HEK293 (cell line): ENCODE data around the gene FAM43A.

Source experiments
- CTCF ChIA-PET: fragments of 350-600 bp; formaldehyde crosslinking; extraction: SDS; loops from one replicate; lab custom pipeline; 2021; ENCODE audit warnings: antibody characterized with exemption; lab: Yijun Ruan, JAX
- POLR2A ChIA-PET: fragments of 300-600 bp; formaldehyde crosslinking; extraction: SDS; loops from one replicate; lab custom pipeline; 2020; ENCODE audit warnings: antibody characterized with exemption, inconsistent platforms; lab: Yijun Ruan, JAX
- H3K27ac ChIP-seq: fragments of 200-500 bp; sonication (Bioruptor generic); 2 replicates; pipeline ENCODE4 v1.5.1; 2014; ENCODE audit warnings: low read depth, low read length, control low read depth, inconsistent platforms; ENCODE audit errors: extremely low read depth
- H3K36me3 ChIP-seq, 2 experiments: fragments of 200-500 bp in 1 of 2; sonication (Bioruptor generic) in 1 of 2; 1 replicate in 1 of 2; 2 replicates in 1 of 2; pipeline ENCODE4 v1.5.1; 2014 to 2017; ENCODE audit warnings: inconsistent platforms in 2 of 2, low read length in 2 of 2; ENCODE audit not compliant: control insufficient read depth in 2 of 2, insufficient read depth in 1 of 2
- H3K4me1 ChIP-seq: fragments of 200-500 bp; sonication (Bioruptor generic); 2 replicates; pipeline ENCODE4 v1.5.1; 2014; ENCODE audit warnings: mild to moderate bottlenecking, low read length, inconsistent platforms; ENCODE audit not compliant: control insufficient read depth, insufficient read depth
- H3K4me3 ChIP-seq: 2 replicates; pipeline ENCODE4 v1.5.1; 2011; ENCODE audit warnings: low read depth, mild to moderate bottlenecking, control low read depth, low read length, moderate library complexity
- H3K9me3 ChIP-seq: fragments of 200-500 bp; sonication (Bioruptor generic); 2 replicates; pipeline ENCODE4 v1.5.1; 2014; ENCODE audit warnings: low read depth, low read length, inconsistent platforms; ENCODE audit not compliant: control insufficient read depth, insufficient read depth
- PRDM1 ChIP-seq: fragments of 450-650 bp; formaldehyde crosslinking; IDR thresholded peaks from 2 replicates; pipeline ENCODE4; 2016; ENCODE audit warnings: missing biosample characterization, missing genetic modification characterization
- PRDM10 ChIP-seq: fragments of 450-650 bp; formaldehyde crosslinking; IDR thresholded peaks from 2 replicates; pipeline ENCODE4 v1.5.1; 2016; ENCODE audit warnings: missing biosample characterization, missing genetic modification characterization
- ZNF366 ChIP-seq: fragments of 450-650 bp; formaldehyde crosslinking; conservative IDR thresholded peaks from 2 replicates; pipeline ENCODE4 v1.5.1; 2016; ENCODE audit warnings: missing biosample characterization, missing genetic modification characterization
- ZNF394 ChIP-seq: fragments of 450-650 bp; formaldehyde crosslinking; IDR thresholded peaks from 2 replicates; pipeline ENCODE4 v1.5.1; 2016; ENCODE audit warnings: missing biosample characterization, missing genetic modification characterization, mild to moderate bottlenecking, moderate library complexity, borderline replicate concordance
- ZNF426 ChIP-seq: fragments of 450-650 bp; formaldehyde crosslinking; IDR thresholded peaks from 2 replicates; pipeline ENCODE4 v1.5.1; 2017; ENCODE audit warnings: missing biosample characterization, missing genetic modification characterization, mild to moderate bottlenecking, inconsistent platforms, moderate library complexity

The FAM43A gene

DNA sequence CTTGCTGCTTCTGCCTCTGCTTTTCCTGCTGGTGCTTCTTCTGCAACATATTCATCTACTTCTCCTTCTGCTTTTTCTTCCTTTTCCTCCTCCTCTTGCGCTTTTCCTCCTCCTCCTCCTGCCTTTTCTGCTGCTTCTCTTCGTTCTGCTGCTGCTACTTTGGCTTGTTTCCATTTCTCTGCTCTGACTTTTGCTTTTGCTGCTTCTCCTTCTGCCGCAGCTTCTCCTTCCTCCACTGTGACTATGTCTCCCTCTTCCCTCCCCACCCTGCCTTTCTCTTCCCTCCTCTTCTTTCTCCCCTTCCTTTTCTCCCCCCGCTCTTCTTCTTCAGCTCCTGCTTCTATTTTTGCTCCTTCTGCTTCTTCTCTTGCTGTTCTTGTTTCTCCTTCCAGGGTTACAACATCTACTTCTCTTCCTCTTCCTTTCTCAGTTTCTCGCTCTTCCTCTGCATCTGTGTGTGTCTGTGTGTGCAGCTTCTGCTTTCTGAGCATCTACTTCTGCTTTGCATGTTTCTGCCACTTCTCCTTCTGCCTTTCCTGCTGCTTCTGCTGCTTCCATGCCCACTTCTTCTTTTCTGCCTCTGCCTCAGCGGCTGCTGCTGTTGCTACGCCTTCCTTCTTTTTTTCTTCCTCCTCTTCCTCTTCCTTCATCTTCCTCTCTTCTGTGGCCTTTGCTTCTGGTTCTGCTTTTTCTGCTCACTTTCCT is 51.4 kb downstream of the FAM43A start:
- Histone ChIP-seq H3K4me1 (no peaks in the 10 kb centered on the region), H3K4me3 (no peak overlapping the region), H3K9me3 (no peaks in the 10 kb centered on the region), H3K27ac (no peak overlapping the region), H3K36me3 (no peaks in the 10 kb centered on the region)
- POLR2A ChIA-PET = interaction anchor here (0.6 to 1.2 kb wide), 2 partner anchors 49 to 51 kb away, joined by 3 to 4 read pairs; partner anchors contain the start of gene FAM43A
- TF ChIP-seq PRDM10 = no peak
- TF ChIP-seq PRDM1 = peak; percentile 76
- TF ChIP-seq ZNF366 = 0 out of 2 replicates have a peak, but pooled peaks have one; percentile 22
- no peak for TF ChIP-seq ZNF426 (tag by site-specific recombination)
- peak; percentile 83; the same call in 1 of the 2 replicates for TF ChIP-seq ZNF394
- CTCF ChIA-PET = interaction anchor here (1.2 to 1.3 kb wide), 2 partner anchors 54 to 65 kb away, joined by 4 read pairs; partner anchors contain the start of gene LSG1
